HEK293T (cell line): ENCODE results near the gene LYPD5.

Experiments
- BHLHE40 ChIP-seq: fragments of 450-650 bp; IDR thresholded peaks from 2 replicates; pipeline ENCODE4 v1.6.1; 2016; ENCODE audit warnings: mild to moderate bottlenecking, moderate library complexity, borderline replicate concordance
- CTBP1 ChIP-seq: fragments of 450-650 bp; IDR thresholded peaks from 2 replicates; pipeline ENCODE4 v1.6.1; 2016; ENCODE audit warnings: borderline replicate concordance
- ELF4 ChIP-seq: fragments of 450-650 bp; IDR thresholded peaks from 2 replicates; pipeline ENCODE4 v1.6.1; 2017; ENCODE audit warnings: antibody characterized with exemption

DNA sequence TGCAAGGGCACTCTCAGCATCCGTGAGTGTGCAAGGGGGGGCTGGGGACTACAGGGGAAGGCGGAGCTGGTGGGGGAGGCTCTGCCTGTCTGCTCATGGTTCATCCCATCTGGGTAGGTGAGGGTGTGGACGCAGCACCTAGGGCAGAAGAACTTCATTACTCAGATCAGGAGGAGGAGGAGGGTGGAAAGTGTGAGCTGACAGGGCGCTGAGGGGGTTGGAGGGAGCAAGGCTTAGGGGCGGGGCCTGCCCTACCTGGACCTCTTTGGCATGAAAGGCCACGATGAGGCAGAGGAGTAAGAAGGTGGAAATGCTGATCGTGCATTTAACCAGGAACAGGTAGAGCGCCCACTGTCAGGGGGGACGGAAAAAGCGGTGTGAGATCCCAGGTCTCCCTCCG is 26.0 kb downstream of the LYPD5 start:
- TF ChIP-seq CTBP1, result no peak
- TF ChIP-seq ELF4, result no peak
- TF ChIP-seq BHLHE40, result no peak
